HG02798 (cell line): Measurements from ENCODE around the gene SGTA.

ENCODE experiments used
- ATAC-seq: cut with Tn5 transposase; IDR thresholded peaks from one replicate; pipeline ENCODE4 v1.9.1; 2021; ENCODE audit warnings: mild to moderate bottlenecking; ENCODE audit not compliant: unreplicated experiment, poor library complexity

Gene SGTA

GRCh38 chr19:2810141-2811091, 27.3 kb upstream of the SGTA start:
- no peak for ATAC-seq

DNA sequence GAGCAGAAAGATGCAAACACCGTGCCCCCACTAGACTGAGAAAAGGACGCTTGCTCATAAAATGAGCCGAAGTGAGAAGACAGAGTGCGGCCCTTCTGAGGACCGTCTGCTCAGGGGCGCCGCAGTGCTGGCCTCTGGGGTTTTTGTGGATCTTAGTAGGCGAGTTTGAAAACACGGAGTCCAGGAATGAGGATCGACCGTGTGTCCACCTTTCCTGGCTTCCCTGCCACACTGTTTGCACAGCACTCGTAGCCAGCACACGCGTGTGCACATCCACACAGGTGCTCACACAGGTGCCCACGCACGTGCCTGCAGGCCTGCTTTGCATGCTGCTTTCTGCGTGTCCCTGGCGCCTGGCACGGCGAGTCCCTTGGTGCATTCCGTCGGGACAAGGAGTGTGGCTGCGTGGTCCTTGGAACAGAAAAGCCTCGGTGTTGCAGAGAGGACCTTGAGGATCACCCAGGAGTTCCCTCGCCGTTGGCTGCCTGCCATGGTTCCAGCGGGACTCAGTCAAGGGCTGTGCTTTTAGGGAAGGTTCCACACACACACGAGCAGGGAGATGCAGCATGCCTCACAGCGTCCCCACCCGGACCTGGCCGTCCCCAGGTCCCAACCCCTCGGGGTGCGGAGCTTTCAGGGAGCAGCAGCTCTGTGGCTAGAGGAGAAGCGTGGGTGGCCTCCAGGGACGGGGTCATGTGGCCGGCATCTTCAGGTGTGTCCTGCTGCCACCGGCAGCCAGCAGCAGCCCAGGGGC, 26.5 kb upstream of the SGTA start:
- ATAC-seq, result no peak

DNA sequence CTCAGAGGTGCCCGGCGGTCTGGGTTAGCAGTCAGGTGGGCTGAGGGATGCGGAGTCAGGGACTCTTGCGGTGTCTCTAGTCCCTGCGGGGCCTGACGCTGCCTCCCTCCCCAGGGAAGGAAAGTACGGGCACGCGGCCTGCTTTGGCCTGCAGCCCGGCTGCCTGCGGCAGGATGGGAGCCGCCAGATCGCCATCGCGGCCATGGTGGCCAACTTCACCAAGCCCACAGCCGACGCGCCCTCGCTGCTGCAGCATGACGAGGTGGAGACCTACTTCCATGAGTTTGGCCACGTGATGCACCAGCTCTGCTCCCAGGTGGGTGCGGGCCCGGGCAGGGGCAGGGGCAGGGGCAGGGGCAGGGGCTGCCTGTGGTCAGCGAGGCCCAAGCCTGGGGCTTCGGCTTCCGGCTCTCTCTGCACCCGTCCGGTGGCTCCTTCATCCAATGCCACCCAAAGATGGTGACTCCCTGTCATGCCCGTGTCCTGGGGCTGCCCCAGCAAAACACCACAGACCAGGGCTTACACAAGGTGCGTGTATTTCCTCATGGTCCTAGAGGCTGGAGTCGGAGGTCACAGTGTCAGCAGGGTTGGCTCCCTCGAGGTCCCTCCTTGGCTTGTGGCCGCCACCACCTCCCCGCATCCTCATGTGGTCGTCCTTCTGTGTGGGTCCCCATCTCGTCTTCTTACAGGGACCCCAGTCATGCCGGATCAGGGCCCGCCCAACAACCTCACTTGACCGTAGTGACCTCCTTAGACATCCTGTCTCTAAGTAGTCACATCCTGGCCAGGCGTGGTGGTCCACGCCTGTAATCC, 25.3 kb upstream of the SGTA start:
- ATAC-seq, result no peak

DNA sequence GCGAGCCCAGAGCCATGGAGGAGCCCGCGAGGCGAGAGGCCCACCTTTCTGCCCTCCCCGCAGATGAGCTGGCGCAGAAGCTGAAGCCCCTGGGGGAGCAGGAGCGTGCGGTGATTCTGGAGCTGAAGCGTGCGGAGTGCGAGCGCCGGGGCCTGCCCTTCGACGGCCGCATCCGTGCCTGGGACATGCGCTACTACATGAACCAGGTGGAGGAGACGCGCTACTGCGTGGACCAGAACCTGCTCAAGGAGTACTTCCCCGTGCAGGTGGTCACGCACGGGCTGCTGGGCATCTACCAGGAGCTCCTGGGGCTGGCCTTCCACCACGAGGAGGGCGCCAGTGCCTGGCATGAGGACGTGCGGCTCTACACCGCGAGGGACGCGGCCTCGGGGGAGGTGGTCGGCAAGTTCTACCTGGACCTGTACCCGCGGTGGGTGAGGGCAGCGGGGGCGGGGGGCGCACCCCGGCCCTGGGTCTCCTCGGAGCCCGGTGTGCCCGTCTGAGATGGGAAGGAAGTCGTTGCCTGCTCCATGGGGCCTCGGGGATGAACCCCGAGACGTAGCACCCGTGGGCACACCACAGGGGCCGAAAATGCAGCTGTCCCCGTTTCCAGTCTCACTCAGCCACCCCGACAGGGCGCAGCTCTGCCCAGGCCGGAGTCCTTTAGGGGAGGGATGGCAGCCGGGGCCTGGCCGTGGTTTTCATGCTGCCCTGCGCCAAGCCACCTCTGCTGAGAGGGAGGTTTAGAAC, 24.5 kb upstream of the SGTA start:
- no peak for ATAC-seq

GRCh38 chr19:2806736-2807378, 23.8 kb upstream of the SGTA start:
- no peak for ATAC-seq

DNA sequence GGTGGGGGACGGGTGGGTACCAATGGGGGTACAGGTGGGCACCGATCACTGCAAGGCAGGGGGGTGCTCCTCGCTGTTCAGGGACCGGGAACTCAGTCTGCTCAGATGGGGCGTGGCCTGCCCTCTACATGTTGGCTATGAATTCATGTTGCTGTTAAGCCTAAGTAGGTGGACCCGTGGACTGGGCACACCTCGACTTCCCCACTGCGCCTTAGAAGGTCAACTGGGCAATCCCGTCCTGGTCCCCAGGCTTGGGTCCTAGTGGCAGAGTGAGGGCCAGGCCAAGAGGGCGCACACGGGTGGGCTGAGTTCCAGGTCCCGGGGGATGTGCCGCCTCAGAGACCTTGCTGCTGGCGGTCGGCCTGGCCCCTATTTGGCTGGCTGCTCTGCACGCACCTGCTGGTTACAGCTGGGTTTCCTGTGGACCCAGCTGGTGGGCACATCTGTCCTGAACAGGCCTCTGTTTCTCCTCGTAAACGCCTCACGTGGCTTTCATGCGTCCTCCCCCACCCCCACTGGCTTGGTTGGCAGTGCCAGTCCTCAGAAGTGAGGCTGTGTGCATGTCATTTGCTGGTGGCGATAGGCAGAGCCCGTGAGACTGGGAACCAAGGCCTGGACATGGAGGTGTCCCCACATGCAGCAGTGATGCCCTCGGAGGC, 23.0 kb upstream of the SGTA start:
- ATAC-seq, result no peak

DNA sequence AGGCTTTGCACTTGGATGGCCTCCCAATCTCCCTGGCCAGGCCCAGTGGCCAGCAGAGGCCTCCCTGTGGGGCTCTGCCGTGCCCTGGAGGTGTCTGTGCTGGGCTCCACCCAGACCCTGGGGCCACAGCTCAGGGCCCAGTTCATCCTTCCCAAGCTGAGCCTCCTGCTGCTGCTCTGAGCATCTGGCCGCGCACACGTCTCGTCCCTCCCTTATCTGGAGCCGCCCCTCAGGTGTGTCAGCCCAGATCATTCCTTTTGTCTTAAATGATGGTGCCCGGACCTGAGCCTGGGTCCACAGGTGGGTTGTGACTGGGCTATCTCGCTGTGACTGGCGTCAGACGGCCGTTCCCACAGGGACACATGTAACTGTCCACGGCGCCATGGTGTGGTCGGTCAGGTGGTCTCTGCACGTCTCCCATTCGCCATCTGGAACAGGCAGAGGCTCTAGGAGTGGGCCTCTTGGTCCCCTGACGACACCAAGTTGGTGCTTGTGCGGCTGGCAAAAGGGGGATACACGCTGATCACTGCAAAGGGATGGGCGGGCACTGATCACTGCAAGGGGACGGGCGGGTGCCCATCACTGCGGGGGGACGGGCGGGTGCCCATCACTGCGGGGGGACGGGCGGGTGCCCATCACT, 22.3 kb upstream of the SGTA start:
- no peak for ATAC-seq

GRCh38 chr19:2804156-2805004, 21.3 kb upstream of the SGTA start:
- ATAC-seq, result no peak

DNA sequence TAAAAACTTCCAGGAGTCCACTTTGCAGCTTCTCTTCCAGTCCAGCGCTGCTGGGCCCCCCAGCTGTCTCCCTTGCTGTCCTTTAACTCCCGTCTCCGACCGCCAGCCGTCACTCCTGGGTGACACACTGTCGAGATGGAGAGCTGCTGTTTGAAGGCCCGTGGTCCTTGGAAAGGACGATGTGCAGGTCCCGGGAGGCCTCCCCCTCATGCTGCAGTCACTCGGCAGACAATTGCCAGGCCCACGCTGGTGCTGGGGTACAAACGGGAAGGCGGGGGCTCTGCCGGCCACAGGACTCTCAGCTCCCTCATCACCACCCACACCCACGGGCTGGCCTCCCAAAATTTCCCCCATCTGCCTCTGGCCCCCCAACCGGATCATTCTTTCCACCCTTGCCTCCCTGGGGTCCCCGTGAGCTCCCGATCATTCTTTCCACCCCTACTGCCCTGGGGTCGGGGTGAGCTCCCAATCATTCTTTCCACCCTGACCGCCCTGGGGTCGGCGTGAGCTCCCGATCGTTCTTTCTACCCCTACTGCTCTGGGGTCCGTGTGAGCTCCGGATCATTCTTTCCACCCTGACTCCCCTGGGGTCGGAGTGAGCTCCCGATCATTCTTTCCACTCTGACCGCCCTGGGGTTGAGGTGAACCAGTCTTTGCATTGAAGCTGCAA, 20.5 kb upstream of the SGTA start:
- ATAC-seq, result no peak

DNA sequence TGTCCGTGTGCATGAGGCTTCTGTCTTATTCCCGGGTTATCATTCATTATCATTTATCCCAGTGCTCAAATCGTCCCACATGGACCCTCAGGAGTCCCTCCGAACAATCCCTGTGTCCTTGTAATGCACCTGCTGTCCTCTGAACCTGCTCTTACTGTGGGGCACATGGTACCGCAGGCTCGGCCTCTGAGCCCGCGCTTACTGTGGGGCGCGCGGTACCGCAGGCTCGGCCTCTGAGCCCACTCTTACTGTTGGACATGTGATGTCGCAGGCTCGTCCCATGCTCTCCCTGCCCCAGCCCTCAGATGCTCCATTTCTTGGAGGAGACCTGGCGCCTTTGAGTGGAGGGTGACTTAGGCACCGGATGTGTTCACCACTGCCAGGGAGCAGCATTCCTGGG, 19.8 kb upstream of the SGTA start:
- no peak for ATAC-seq

DNA sequence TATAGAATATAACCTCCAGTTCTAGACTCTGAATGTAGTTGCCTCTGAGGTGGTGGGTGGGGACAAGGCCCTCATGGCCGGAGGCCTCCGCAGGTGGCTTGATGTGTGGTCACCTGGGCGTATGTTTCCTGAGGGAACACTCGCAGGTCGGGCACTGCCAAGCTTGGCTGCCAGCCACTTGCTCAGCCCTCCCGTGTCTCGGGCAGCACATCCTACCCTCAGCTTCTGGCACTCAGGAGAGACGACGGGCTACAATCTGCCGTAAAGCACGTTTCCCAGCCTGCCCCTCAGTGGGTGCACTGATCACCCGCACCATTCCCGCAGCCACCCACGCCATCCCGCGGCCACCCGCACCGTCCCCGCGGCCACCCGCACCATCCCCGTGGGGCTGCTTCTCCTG, 17.4 kb upstream of the SGTA start:
- ATAC-seq, result no peak

- ATAC-seq, result no peak
Observed at GRCh38 chr19:2799273-2800020, 16.4 kb upstream of the SGTA start.

GRCh38 chr19:2798733-2799132, 15.7 kb upstream of the SGTA start:
- no peak for ATAC-seq

GRCh38 chr19:2798158-2798685, 15.1 kb upstream of the SGTA start:
- ATAC-seq, result no peak

DNA sequence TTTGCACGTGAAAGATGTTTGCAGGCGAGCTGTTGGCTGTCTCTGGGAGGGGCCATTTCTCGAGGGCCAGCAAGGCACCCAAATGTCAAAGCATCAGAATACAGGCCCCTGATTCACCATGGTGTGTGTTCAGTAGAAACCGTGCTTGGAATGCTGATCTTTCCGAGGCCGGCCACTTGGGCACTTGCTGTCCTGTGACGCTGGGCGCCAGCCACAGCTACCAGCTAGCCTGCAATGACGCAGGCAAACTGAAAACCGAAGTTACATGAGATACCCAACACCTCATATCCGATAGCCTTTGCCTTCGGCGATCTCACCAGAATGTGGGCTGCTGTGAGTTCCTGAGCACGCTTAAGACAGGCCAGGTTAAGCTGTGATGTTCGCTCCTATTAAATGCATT, 14.2 kb upstream of the SGTA start:
- ATAC-seq, result no peak

DNA sequence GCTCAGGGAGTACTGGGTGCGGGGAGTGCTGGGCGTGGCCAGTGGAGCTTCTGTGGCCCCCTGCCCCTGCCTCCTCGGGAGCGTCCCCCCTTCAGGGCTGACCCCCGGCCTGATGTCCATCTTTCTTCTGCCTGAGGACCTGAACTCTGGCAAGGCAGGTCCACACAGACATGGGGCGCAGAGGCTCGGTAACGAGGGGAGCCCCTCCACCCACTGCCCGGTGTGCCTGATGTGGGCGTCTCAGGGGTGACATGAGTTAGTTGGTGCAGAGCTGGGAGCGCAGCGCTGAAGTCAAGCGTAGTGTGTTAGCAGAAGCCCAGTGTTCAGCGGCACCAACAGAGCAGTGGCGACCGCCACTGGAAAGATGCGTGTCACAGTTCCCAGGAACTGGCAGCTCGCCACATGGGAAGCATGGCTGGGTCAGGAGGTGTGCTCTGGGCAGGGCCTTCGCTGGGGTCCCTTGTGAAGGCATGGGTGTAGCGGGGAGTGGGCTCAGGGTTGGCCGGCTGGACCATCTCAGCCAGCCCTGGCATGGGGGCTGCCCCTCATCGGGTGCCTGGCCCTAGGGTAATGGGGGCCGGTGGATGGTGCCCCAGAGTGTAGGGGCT, 13.7 kb upstream of the SGTA start:
- ATAC-seq, result no peak
